Umbilical cord (tissue), 2 donors: ENCODE data around the gene TMPRSS6. TPM values are rescaled to one million over a fixed set of nuclear protein-coding genes. Genes with fewer than 3 reads are reported as not detected.
A peak's percentile ranks its signal among the peaks of the same experiment; 100 is the strongest.
"Not testable (repeated sequence)": the region's sequence is repeated elsewhere in the genome, so short reads cannot be mapped to it uniquely, and the experiment has no call there.

Experiments used
- DNase-seq: peaks from one replicate; pipeline ENCODE4 v3.0.0-alpha.2; 2015; ENCODE audit warnings: low spot score
- total RNA-seq: library from RNA; depleted of rRNA; stranded (reverse); fragments of >200 nt; gene quantifications from one replicate; pipeline ENCODE4 v1.2.3, GENCODE V29; 2014; ENCODE audit warnings: low replicate concordance; ENCODE audit not compliant: insufficient read depth

The TMPRSS6 gene
- total RNA-seq, 1 donor from 2014 or later: not detected

DNA sequence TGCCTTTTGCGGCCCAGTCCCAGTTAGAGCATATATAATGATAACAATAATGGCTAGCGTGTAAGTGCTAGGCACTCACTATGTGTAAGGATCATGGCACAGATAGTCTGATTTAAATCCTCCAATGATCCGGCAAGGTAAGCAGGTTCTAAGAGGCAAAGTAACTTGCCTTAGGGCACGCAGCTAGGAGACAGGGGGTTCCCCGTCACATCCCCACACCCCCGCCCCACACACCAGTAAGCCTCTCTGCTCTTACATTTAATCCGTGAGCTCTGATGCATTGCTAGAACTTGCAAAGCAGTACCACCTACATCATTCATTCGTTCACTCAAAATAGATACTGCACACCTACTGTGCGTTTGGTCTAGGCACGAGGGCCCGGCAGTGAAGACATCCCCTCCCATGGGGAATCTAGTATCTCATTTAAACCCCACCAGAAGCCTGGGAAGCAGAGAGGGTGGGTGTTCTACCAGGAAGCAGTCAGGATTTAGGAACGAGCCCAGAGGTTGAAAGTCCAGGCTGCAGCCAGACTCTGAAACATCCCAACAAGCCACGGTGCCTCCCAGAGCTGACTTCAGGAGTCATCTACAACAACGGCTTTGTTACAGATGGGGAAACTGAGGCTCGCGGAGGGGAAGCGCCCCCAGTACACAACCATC, 20.6 kb downstream of the TMPRSS6 start:
- DNase-seq: no peak

DNA sequence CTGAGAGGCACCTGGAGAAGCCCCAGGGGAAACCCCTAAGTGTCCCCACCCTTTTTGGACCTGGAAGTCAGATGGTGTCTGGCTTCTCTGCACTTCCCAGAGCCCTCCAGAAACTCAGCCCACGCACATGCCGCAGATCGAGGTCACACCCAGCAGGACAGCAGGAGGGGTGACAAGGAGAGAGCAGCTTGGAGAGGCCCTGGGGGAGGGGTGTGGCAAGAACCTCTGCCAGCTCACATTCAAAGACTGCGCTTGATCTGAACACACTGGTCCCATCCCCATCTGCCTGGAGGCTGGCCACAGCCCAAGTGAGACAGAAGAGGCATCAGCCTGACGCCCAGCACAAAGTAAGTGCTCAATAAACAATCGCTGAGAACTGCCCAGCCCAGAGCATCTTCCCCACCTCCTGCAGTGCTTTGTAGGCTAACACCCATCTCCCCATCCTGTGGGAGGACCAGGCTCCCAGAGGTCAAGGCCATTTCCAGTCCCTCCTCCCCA, 21.4 kb downstream of the TMPRSS6 start:
- no peak for DNase-seq

DNA sequence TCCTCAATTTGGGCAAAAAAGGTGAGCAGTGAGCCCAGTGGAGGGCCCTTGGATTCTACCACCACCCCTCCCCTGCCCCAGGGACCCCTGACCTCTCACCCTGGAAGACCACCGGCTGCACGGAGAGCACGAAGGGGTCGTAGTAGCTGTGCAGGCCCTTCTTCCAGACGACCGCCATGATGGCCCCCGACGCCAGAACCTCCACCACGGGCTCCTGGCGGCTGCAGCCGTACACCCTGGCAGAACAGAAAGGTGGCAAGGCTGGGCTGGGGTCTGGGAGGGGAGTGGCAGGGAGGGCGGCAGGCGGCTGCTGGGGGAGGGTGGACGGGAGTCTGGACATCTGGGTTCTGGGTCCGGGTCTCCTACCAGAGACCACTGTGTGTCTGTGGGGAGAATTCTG, 23.3 kb downstream of the TMPRSS6 start:
- DNase-seq: no peak

DNA sequence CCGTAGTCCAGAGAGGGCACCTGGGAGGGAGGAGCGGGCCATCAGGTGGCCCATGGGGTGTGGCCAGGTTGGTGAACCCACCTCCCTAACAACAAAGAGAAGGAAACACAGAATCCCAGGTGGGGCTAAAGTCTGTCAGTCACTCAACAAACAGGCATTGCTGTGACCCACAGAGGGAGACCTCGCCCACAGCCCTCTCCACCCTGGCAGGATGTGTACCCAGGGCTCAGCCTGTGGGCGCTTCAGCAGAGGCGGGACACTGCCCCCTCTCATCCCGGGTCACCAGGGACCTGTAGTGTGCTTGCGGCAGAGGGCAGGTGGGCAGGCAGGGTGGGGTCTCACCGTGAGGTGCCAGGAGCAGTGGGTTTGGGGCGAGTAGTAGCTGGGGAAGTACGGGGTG, 25.1 kb downstream of the TMPRSS6 start:
- no peak for DNase-seq

DNA sequence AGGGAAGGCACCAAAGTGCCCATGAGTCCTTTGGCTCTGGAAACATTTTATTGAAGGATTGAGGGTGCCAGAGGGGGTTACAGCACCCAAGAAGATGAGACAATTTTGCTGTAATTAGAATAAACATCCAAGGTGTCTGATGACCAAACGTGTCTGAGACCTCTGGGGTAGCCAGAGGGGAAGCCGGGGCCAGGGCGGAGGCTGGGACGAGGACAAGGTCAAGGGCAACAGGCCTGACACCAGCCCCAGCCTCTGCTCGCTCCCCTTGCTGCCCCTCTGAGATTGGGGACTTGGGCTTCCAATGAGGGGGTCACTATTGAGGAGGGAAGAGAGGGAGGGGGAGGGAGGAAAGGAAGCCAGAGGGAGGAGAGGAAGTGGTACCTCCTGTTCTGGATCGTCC, 25.6 kb downstream of the TMPRSS6 start:
- no peak for DNase-seq

DNA sequence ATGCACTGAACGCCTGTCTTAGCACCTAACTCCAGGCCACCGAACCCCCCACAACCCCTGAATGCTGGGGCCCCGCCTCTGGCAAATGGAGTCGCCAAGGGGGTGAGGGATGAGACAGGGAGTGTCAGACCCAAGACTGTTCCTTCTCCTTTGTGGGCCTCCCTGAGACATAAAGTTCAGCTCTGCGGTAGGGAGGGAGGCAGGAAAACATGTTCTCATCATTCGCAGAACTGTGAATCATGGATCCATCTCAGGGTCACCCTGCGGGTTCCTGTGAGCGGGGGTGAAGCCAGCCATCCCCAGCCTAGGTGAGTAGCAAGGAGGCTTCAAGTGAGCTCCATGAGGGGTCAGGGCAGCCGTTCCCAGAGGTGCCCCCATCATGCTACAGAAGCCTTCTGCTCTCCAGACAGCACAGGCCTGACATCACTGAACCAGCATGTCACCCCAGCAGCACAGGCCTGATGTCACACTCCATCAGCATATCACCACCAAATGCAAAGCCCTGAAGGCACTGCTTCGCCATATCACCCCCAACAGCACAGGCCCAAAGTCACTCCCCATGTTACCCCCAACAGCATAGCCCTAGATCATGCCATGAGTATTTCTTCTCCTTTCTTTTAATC, 27.2 kb downstream of the TMPRSS6 start:
- no peak for DNase-seq

DNA sequence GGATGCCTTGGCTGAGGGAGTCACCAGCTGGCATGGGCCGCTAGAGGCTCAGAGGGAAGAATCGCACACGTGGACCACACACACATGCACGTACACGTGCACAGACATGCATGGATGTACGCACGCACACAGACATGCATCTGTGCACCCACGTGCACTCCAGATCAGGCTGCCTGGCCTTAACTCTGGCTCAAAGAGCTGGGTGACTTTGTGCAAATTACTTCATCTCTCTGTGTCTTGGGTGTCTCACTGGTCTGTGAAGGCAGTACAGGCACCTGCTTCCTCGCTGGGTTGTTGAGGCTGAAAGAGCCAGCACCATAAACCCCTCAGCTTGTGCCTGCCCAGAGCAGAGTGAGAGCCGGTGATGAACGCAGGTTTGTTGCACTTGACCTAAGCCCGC, 28.7 kb downstream of the TMPRSS6 start:
- DNase-seq: no peak

DNA sequence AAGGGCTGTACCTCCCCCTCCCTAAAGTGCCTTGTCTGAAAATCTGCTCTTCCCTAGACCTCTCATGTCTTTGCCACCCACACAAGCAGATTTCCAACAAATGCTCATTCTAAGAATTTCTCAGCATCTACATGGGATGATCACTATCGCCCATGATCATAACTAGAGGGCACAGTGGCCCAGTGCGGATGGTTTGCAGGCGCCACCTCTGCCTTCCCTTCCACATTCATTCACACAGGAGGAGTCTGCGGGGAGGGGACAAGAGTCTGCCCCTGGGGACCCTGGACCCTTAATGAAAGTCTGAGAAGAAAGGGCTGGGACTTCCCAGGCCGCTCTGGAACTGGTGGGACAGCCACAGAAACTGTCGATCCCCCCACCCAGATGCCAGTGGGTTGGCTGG, 29.1 kb downstream of the TMPRSS6 start:
- no peak for DNase-seq

DNA sequence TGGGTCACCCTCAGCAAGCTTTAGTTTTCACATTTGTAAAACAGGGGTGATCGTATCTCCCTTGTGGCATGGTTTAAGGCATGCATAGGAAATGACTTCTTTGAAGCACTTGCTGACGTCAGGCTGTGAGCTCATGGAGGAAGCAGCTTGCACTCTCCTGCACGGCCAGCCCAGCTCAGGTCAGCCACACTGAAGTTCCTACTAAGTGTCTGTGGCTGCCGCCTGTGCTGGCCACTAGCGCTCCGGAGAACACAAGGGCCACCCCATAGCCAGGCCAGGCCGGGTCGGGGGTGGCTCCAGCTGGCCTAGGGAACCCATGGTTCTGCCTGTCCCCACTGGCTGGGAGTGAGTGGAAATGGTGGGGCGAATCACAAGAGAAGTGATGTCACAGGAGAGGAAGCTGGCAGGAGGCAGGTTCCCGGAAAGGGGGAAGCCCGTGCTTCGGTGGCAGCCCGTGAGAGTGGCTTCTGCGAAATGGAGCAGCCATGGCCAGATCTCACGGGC, 29.8 kb downstream of the TMPRSS6 start:
- peak; percentile 22 for DNase-seq

DNA sequence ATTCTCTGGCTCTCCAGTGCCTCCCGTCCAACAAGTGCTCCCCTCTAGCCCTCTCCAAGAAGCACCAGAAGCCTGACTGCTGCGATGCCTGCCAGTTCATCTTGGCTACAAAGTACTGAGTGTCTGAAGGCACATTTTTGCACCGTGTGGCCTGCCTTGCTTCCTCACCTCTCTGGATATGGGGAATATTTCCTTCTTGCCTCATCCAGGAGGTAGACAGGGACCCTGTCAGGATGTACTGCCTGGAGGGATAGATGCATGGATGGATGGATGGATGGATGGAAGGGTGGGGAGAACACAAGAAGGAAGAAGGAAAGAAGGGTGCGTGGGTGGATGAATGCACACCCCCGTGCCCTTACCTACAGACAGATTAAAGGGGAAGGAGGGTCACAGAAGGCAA, 30.4 kb downstream of the TMPRSS6 start:
- DNase-seq: no peak

DNA sequence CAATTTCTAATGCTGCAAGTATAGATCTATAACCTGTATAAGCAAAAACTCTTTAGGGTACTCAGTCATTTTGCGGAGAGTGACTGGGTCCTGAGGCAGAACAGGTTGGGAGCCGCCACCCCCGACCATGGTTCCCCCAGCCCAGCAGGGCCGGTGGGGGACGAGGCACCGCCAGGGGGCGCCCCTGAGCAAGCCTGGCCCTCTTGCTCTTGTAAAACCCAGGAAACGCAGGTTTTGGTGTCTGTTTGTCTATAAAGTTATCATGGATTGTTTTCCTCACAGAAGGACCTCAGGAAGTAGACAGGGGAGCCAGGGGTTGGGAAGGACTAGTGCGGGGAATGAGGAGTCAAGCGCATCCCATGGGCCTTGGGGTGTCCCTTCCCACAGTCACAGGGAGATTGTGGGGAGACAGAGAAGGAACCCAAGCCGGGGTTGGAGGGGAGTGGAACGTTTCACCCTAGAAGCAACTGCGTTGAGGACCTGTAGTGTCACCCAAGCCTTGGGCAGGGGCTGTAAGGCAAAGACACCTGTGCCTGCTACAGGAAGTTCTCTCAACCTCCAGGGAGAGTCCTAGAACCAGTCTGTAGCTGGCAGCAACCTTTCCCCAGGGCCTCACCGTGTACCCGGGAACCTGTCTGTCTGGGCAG, 31.6 kb downstream of the TMPRSS6 start:
- peak; percentile 27 for DNase-seq

DNA sequence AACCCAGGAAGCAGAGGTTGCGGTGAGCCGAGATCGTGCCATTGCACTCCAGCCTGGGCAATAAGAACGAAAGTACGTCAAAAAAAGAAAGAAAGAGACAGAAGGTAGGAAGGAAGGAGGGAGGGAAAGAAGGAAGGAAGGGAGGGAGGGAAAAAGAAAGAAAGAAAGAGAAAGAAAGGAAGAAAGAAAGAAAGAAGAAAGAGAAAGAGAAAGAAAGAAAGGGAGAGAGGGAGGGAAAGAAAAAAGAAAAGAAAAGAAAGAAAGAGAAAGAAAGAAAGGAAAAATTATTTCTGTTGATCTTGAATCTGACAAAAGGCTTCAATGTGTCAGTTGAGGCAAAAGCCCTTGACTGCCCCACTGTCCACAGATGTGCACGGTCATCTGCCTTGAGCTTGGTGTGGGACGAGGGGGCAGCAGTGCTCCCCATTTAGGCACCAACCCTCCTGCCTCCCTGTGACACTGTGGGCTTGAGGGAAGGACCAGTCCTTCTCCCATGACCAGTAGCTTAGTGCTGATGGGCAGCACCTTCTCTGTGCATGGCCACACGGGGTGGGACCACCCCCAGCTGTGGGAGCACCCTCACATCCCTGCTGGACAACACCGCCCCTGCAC, 33.6 kb downstream of the TMPRSS6 start:
- no peak for DNase-seq

DNA sequence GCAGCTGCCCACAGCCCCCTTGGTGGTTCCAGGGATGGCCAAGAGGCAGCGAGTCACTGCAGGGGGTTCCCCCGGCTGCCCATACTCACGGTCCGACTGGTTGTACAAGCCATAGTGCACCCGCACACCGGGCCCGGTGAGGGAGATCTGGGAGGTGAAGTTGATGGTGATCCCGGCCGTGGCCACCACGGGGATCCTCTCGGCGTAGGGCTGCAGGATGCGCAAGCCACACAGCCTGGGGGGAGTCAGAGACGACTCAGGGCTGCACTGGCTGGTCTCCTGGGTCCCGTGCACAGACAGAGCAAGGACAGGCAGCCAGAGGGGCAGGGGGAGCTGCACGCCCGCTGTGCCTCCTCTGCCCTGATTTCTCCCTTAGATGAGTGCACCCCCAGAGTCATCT, 34.5 kb downstream of the TMPRSS6 start:
- no peak for DNase-seq

DNA sequence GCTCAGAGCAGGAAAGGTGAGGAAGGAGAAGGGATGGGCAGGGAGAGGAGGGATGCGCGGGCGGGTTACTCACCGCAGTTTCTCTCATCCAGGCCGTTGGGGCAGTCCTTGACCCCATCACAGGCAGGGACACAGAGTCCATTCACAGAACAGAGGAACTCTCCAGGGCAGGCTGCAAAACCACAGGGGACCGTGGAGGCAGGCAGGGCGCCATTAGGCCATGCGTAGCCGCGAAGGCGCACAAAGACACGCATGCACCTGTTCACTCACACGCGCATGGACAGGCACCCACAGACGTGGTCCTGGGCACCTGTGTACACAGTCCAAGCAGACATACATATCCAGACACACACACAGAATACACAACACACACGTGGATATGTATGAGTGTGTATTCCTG, 35.0 kb downstream of the TMPRSS6 start:
- DNase-seq: no peak

DNA sequence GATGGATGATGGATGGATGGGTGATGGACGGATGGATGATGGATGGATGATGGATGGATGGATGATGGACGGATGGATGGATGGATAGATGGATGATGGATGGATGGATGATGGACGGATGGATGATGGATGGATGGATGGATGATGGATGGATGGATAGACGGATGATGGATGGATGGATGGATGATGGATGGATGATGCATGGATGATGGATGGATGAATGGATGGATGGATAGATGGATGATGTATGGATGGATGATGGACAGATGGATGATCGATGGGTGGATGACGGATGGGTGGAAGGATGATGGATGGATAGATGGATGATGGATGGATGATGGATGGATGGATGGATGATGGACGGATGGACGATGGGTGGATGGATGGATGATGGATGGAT, 36.8 kb downstream of the TMPRSS6 start:
- no peak for DNase-seq

DNA sequence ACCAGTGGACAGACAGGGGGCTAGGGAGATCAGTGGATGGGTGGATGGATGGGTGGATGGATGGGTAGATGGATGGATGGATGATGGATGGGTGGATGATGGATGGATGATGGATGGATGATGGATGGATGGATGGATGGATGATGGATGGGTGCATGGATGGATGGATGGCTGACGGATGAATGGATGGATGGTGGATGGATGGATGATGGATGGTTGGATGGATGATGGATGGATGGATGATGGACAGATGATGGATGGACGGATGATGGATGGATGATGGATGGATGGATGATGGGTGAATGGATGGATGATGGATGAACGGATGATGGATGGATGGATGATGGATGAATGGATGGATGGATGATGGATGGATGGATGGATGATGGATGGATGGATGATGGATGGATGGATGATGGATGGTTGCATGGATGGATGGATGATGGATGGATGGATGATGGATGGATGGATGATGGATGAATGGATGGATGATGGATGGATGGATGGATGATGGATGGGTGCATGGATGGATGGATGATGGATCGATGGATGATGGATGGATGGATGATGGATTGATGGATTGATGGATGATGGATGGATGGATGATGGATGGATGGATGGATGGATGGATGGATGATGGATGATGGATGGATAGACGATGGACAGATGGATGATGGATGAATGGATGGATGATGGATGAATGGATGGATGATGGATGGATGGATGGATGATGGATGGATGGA, 37.5 kb downstream of the TMPRSS6 start:
- DNase-seq: not testable (repeated sequence)

DNA sequence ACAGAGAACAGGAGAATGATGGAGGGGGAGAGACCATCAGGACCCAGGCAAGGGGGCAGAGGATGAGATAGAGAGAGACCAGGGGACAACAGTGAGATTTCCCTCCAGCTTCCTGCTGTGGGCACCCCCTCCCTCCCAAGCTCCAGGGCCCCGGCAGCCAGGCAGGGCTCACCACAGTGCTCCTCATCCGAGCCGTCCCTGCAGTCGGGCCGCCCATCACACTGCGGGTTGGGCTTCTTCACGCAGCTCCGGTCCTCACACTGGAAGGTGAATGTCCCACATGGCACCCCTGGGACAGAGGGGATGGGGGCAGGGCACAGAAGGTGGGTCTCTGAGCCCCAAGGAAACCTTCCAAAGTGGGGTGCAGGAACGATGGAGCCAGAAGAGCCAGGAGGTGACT, 38.8 kb downstream of the TMPRSS6 start:
- DNase-seq: no peak

DNA sequence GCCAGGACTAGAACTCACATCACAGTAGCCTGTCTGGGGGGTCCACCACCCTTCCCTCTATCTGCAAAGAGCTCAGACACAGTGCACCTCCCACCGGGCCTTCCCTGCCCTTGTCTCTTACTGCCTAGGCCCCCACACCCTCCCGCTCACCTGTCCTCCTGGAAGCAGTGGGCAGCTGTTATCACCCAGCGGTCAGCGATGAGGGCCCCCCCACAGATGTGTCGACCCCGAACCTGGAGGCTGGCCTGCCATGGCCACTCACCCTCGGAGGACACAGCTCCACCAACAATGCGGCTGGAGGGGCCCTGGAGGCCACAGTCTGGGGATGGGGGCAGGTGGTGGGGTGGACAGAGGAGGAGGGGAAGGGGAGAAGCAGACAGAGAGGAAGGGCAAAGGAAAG, 39.2 kb downstream of the TMPRSS6 start:
- no peak for DNase-seq

DNA sequence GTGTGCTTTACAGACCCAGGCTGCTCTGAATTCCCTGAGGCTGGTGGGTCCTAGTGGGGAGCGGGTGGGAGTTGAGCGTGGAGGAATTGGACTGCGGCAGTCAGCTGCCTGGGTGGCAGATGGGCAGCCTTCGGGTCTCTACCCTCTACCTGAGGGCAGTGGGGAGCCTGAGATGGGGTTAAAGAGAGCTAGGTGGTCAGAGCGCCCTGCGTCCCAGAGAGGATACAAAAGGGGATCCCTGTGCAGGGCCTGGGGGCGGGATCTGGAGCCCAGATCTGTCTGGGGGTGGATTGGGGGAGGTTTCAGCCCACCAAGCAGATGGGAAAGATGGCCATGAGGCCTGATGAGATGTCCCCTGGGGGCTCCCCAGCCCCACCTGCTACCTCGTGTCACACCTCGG, 39.8 kb downstream of the TMPRSS6 start:
- no peak for DNase-seq

DNA sequence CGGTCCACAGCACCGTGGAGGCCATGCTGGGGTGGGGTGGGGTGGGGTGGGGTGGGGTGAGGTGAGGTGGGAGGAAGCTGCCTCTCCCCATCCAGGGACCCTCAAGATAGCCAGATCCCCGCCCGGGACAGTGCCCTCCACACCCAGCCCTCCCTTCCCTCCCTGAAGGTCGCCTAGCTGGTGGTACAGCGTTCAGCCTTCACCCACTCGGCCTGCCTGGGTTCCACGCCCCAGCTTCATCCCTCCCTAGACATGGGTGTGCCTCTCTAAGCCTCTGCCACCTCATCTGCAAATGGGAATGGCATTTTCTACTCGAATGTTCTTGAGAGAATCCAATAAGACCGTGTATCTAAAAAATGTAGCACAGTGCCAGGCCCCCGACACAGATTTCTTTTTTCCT, 40.2 kb downstream of the TMPRSS6 start:
- DNase-seq: no peak

DNA sequence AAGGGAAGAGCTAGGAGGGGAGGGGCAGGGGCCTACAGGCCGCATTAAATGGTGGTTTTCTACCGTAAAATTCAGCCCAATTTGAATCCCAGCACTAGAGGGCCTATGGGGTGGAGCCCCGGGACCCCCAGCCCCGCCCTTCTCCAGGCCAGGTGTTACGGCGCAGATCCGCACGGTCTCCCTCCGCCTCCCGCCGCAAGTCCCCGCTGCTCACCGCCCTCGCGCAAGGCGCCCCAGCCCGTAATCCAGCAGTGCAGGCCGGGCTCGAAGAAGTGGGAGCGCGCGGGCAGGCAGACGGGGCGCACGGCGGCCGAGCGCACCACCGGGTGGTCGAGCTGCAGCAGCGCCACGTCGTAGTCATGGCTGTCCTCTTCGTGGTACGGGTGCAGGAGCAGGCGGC, 40.7 kb downstream of the TMPRSS6 start:
- no peak for DNase-seq

DNA sequence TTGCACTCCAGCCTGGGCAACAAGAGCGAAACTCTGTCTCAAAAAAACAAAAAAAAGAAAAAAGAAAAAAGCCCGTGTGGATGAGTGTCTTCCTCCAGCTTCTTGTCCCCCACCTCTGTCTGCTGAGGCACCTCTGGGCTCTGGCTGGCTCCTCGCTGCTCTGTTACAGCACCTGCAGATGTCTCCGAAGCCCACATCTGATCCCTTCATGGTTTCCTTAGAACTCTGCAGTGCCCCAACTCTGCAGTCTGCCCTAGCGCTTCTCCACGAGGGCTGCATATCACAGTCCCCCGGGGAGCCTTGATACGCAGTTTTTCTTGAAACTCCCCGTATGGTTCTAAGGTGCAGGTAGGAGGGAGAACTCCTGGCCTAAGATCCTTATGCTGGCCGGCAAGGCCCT, 42.1 kb downstream of the TMPRSS6 start:
- DNase-seq: no peak
